Measurements from ENCODE around the gene PPP1R9A. TPM values are rescaled to one million over a fixed set of nuclear protein-coding genes. Genes with fewer than 3 reads are reported as not detected.
A peak's percentile ranks its signal among the peaks of the same experiment; 100 is the strongest.

Gene PPP1R9A
- total RNA-seq, 1 experiment from 2014 or later, result 5.9 TPM

DNA sequence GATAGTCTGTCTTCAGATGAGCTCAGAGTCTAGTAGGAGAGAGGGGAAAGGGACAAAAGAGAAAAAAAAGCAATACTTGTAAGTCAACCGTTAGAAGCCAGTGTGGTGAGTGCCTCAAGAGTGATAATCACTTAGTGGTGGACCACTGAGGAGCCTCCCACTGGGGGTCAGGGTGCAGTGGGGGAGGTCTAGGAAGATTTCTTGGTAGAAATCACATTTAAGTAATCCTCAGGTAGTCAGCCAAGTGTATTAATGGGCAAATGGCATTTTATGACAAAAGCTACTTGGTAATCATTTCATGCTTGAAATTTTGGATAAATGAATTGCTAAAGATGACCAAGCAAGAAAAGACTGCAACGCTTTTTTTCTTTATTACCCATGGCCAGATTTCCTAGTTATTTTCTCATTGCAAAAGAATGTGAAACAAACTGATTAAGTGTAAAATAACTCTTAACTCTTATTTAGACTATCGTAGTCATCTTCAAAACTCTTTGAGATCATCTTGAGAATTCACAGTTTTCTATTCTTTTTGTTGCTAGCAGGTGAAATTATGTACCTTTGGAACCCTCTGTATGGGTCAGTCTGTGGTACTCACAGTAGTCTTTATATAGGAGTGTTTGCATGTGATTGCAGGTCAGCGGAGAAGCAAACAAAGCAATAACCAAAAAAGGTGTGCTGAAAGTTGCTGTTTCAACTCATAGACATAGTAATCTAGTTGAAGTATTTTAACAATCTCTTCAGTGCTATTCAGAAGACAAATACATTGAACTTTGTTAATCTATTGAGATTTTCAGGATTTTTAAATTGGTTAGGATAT, 63.9 kb downstream of the PPP1R9A start:
- Histone ChIP-seq H3K27me3 (ENCODE audit: low read length) (no peaks in the 10 kb centered on the region), H3K9me2 (replicated peaks; ENCODE audit: low read length) (no peaks in the 10 kb centered on the region), H3K9me3 (ENCODE audit: low read length) (no peaks in the 10 kb centered on the region), H3F3A (ENCODE audit: low read length, unreplicated experiment) (peaks cover 15% of the 10 kb centered on the region), H3K4me3 (ENCODE audit: low read length) (no peak overlapping the region), H2AFZ (ENCODE audit: low read length) (no peak overlapping the region), H3K4me1 (ENCODE audit: insufficient read depth, low read length) (peaks cover 63% of the 10 kb centered on the region), H4K20me1 (ENCODE audit: low read length) (no peaks in the 10 kb centered on the region), H3K27ac (ENCODE audit: low read length) (peak overlapping the region; percentile 78), H3K9ac (ENCODE audit: low read length) (no peak overlapping the region), H3K4me2 (ENCODE audit: low read length) (peak overlapping the region; percentile 51), H3K79me2 (ENCODE audit: low read length) (no peaks in the 10 kb centered on the region), H3K36me3 (ENCODE audit: low read depth, low read length) (no peaks in the 10 kb centered on the region)
- intact Hi-C loops (cut with micrococcal nuclease), result no loop called here
- CTCF ChIA-PET, result interaction anchor here (0.6 kb wide), 1 partner anchor 336 kb away, joined by 3 read pairs; no protein-coding TSS in a partner anchor
- POLR2A ChIA-PET (ENCODE audit: unreplicated experiment), result no interaction called here
- no TSS peak for BruUV-seq (replicated peaks)
- ATAC-seq (peak; percentile 10; the same call in 1 of the 2 replicates), DNase-seq (peak; percentile 43)
- TF ChIP-seq EZH2phosphoT487 (IDR thresholded peaks at IDR 0.05; ENCODE audit: borderline replicate concordance, low read length) (no peak), CTCF (conservative IDR thresholded peaks at IDR 0.05; ENCODE audit: low read depth, low read length) (no peak)

DNA sequence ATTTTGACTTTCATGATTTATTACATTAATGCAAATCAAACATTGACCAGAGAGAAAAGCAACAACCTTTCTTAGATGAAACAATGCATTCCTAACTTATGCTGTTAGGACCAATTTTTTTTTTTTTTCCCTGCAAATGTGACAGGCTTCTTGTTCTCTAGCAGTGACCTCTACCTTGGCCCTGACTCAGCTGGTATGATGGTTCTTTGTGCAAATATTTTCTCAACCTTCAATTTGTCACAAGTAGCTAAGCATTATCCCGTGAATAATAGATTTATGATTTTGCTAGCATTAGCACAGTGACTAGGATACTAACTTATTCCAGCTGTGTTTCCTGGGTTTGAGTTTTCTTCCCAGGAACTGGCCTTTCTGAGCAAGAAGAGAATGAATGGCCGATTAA, 64.9 kb downstream of the PPP1R9A start:
- H4K20me1 ChIP-seq (ENCODE audit: low read length), result no peaks in the 10 kb centered on the region
- peak; percentile 81 for ATAC-seq
- BruUV-seq (replicated peaks), result no TSS peak
- CTCF ChIA-PET, result interaction anchor here (0.6 to 0.7 kb wide), 3 partner anchors 81 to 275 kb away, joined by 3 to 5 read pairs (median 3); no protein-coding TSS in a partner anchor
- no peaks in the 10 kb centered on the region for H3K9me2 ChIP-seq (replicated peaks; ENCODE audit: low read length)
- no peak overlapping the region for H3K4me3 ChIP-seq (ENCODE audit: low read length)
- no peak overlapping the region for H2AFZ ChIP-seq (ENCODE audit: low read length)
- H3K9ac ChIP-seq (ENCODE audit: low read length), result no peak overlapping the region
- peak overlapping the region; percentile 51 for H3K4me2 ChIP-seq (ENCODE audit: low read length)
- peaks cover 63% of the 10 kb centered on the region for H3K4me1 ChIP-seq (ENCODE audit: insufficient read depth, low read length)
- TF ChIP-seq EZH2 (IDR thresholded peaks at IDR 0.05; ENCODE audit: low read length, unreplicated experiment), result no peak
- TF ChIP-seq CTCF (conservative IDR thresholded peaks at IDR 0.05; ENCODE audit: low read depth, low read length), result no peak
- no peak for TF ChIP-seq EZH2phosphoT487 (IDR thresholded peaks at IDR 0.05; ENCODE audit: borderline replicate concordance, low read length)
- peak; percentile 87 for DNase-seq
- intact Hi-C loops (cut with micrococcal nuclease), result loop anchor here (2.0 kb wide), 1 partner anchor 63 kb away; no protein-coding TSS in a partner anchor
- no peaks in the 10 kb centered on the region for H3K27me3 ChIP-seq (ENCODE audit: low read length)
- no peaks in the 10 kb centered on the region for H3K79me2 ChIP-seq (ENCODE audit: low read length)
- H3K36me3 ChIP-seq (ENCODE audit: low read depth, low read length), result no peaks in the 10 kb centered on the region
- peaks cover 15% of the 10 kb centered on the region for H3F3A ChIP-seq (ENCODE audit: low read length, unreplicated experiment)
- no peaks in the 10 kb centered on the region for H3K9me3 ChIP-seq (ENCODE audit: low read length)
- POLR2A ChIA-PET (ENCODE audit: unreplicated experiment), result interaction anchor here (0.6 to 0.7 kb wide), 2 partner anchors 264 to 314 kb away, joined by 3 to 6 read pairs; no protein-coding TSS in a partner anchor
- H3K27ac ChIP-seq (ENCODE audit: low read length), result peak overlapping the region; percentile 78

GRCh38 chr7:94973844-94974243, 66.5 kb downstream of the PPP1R9A start:
- ChIA-PET POLR2A (ENCODE audit: unreplicated experiment) (no interaction called here), CTCF (no interaction called here)
- Histone ChIP-seq H3F3A (ENCODE audit: low read length, unreplicated experiment) (peaks cover 15% of the 10 kb centered on the region), H2AFZ (ENCODE audit: low read length) (no peak overlapping the region), H3K36me3 (ENCODE audit: low read depth, low read length) (no peaks in the 10 kb centered on the region), H3K9me3 (ENCODE audit: low read length) (no peaks in the 10 kb centered on the region), H3K4me1 (ENCODE audit: insufficient read depth, low read length) (peaks cover 63% of the 10 kb centered on the region), H3K4me2 (ENCODE audit: low read length) (no peak overlapping the region), H3K79me2 (ENCODE audit: low read length) (no peaks in the 10 kb centered on the region), H3K27ac (ENCODE audit: low read length) (no peak overlapping the region), H3K27me3 (ENCODE audit: low read length) (no peaks in the 10 kb centered on the region), H3K9me2 (replicated peaks; ENCODE audit: low read length) (no peaks in the 10 kb centered on the region), H4K20me1 (ENCODE audit: low read length) (no peaks in the 10 kb centered on the region), H3K9ac (ENCODE audit: low read length) (no peak overlapping the region), H3K4me3 (ENCODE audit: low read length) (no peak overlapping the region)
- intact Hi-C loops (cut with micrococcal nuclease), result loop anchor here (2.0 kb wide), 2 partner anchors 37 to 65 kb away; no protein-coding TSS in a partner anchor
- TF ChIP-seq EZH2 (IDR thresholded peaks at IDR 0.05; ENCODE audit: low read length, unreplicated experiment) (no peak), CTCF (conservative IDR thresholded peaks at IDR 0.05; ENCODE audit: low read depth, low read length) (no peak), EZH2phosphoT487 (IDR thresholded peaks at IDR 0.05; ENCODE audit: borderline replicate concordance, low read length) (no peak)
- no peak for DNase-seq
- no peak for ATAC-seq
- no TSS peak for BruUV-seq (replicated peaks)

Data from PC-3 (cell line).